ENCODE data around the gene PTOV1.

The PTOV1 gene

DNA sequence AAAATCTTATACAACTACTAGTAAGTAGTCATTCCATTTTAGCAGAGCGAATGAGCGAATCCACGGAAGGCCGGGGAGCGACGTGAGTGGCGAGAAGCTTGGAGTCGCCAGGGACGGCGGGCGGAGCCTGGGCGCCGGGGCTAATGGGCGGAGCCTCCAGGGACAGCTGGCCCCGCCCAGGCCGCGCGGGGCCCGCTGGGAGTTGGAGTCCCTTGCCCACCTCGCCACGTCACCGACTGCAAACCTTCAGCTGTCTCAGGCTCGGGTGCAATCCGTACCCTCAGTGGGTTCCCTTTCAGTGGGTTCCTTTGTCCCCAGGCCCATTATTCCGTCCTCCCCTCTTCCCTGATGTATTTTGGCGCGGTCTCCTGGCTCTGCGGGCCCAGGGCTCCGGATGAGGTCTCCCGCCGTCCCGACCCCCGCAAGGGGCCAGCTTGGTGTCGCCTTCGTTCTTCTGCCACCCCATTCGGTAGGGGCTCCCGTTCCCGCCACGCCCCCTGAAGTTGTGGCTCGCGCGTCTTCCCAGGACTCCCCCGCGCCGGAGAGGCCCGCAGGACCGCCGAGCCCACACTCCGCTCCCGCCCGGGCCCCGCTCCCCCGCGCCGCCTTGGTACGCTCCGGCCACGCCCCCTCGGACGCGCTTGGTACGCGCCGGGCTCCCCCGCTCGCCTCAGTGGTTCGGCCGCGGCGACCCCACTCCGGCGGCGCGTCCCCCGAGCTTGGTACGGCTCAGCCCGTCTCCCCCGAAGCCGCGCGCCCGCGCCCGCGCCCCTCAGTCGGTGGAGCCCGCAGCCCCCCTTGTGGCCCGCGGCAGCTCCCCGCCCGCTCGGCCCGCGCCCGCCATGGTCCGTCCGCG is at the start of gene PTOV1:
Gene PTOV1, plus strand, starts transcription at position 673 of the 856 bp plus-strand sequence.
- TF ChIP-seq EZH2phosphoT487 (conservative IDR thresholded peaks at IDR 0.05; ENCODE audit: low read length): no peak
- TF ChIP-seq, protein P1, sequence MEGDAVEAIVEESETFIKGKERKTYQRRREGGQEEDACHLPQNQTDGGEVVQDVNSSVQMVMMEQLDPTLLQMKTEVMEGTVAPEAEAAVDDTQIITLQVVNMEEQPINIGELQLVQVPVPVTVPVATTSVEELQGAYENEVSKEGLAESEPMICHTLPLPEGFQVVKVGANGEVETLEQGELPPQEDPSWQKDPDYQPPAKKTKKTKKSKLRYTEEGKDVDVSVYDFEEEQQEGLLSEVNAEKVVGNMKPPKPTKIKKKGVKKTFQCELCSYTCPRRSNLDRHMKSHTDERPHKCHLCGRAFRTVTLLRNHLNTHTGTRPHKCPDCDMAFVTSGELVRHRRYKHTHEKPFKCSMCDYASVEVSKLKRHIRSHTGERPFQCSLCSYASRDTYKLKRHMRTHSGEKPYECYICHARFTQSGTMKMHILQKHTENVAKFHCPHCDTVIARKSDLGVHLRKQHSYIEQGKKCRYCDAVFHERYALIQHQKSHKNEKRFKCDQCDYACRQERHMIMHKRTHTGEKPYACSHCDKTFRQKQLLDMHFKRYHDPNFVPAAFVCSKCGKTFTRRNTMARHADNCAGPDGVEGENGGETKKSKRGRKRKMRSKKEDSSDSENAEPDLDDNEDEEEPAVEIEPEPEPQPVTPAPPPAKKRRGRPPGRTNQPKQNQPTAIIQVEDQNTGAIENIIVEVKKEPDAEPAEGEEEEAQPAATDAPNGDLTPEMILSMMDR (IDR thresholded peaks at IDR 0.05; ENCODE audit: insufficient read depth, low read length, poor library complexity, severe bottlenecking): no peak
- Histone ChIP-seq H3K36me3 (ENCODE audit: low read length) (no peaks in the 10 kb centered on the region), H3K27me3 (ENCODE audit: low read length) (no peaks in the 10 kb centered on the region), H3K4me2 (ENCODE audit: low read depth, low read length, poor library complexity, severe bottlenecking) (peak within 1 kb of the TSS; percentile 57), H3K27ac (ENCODE audit: low read depth, low read length) (peak within 1 kb of the TSS; percentile 82), H4K20me1 (ENCODE audit: low read depth, low read length) (0 out of 2 replicates have a peak, but pooled peaks cover 3% of the 10 kb centered on the region), H3F3A (ENCODE audit: insufficient read depth) (peaks cover 15% of the 10 kb centered on the region), H3K9me3 (ENCODE audit: insufficient read depth, low read length) (no peaks in the 10 kb centered on the region), H3K4me3 (ENCODE audit: insufficient read depth, low read length, poor library complexity, severe bottlenecking) (peak within 1 kb of the TSS; percentile 45), H3K9ac (ENCODE audit: low read length) (peak within 1 kb of the TSS; percentile 48), H2AFZ (ENCODE audit: low read depth, low read length, severe bottlenecking) (peak within 1 kb of the TSS; percentile 37), H3K9me2 (replicated peaks; ENCODE audit: insufficient read depth, low read length) (no peaks in the 10 kb centered on the region), H3K79me2 (ENCODE audit: insufficient read depth, low read length) (peaks cover 7% of the 10 kb centered on the region; the same call in 1 of the 2 replicates)

- Histone ChIP-seq H2AFZ (ENCODE audit: low read depth, low read length, severe bottlenecking) (no peak overlapping the region), H3K9ac (ENCODE audit: low read length) (no peak overlapping the region), H3K9me3 (ENCODE audit: insufficient read depth, low read length) (no peaks in the 10 kb centered on the region), H3K4me2 (ENCODE audit: low read depth, low read length, poor library complexity, severe bottlenecking) (no peak overlapping the region), H3K27me3 (ENCODE audit: low read length) (no peaks in the 10 kb centered on the region), H3F3A (ENCODE audit: insufficient read depth) (no peaks in the 10 kb centered on the region), H4K20me1 (ENCODE audit: low read depth, low read length) (no peaks in the 10 kb centered on the region), H3K9me2 (replicated peaks; ENCODE audit: insufficient read depth, low read length) (no peaks in the 10 kb centered on the region), H3K79me2 (ENCODE audit: insufficient read depth, low read length) (no peaks in the 10 kb centered on the region), H3K36me3 (ENCODE audit: low read length) (no peaks in the 10 kb centered on the region), H3K27ac (ENCODE audit: low read depth, low read length) (no peak overlapping the region), H3K4me3 (ENCODE audit: insufficient read depth, low read length, poor library complexity, severe bottlenecking) (no peak overlapping the region)
- TF ChIP-seq, protein P1 (IDR thresholded peaks at IDR 0.05; ENCODE audit: insufficient read depth, low read length, poor library complexity, severe bottlenecking): no peak
- TF ChIP-seq EZH2phosphoT487 (conservative IDR thresholded peaks at IDR 0.05; ENCODE audit: low read length): no peak
These were observed 49.5 kb upstream of the PTOV1 start for GRCh38 chr19:49801401-49801888.

DNA sequence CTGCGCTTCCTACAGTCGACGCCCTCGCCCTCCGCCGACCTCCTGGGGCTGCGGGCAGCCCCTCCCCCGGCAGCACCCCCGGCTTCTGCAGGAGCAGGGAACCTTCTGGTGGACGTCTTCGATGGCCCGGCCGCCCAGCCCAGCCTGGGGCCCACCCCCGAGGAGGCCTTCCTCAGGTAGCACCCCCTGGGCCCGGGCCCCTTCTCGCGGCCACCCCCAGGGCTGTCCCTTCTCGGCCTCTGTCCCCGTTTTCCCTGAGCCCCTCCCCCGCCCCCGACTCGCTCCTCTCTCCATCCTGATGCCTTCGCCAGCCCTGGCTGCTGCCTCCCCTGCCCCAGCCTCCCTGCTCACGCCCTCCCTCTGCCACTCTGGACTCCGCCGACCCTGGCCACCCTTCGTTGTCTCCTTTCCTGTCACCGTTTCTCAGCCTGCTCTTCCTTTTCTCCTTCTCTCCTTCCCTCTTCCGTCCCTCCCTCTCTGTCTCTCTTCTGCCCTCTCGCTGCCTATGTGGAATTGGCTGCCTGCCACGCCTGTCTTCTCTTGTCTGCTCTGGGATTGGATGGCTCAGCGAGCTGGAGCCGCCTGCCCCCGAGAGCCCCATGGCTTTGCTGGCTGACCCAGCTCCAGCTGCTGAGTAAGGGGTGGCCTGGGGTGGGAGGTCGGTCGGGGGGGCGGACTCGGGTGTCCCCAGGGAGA is 48.8 kb upstream of the PTOV1 start:
- no peak overlapping the region for H3K4me3 ChIP-seq (ENCODE audit: insufficient read depth, low read length, poor library complexity, severe bottlenecking)
- H3K9ac ChIP-seq (ENCODE audit: low read length): no peak overlapping the region
- H2AFZ ChIP-seq (ENCODE audit: low read depth, low read length, severe bottlenecking): no peak overlapping the region
- no peaks in the 10 kb centered on the region for H3K79me2 ChIP-seq (ENCODE audit: insufficient read depth, low read length)
- no peaks in the 10 kb centered on the region for H3K9me3 ChIP-seq (ENCODE audit: insufficient read depth, low read length)
- H3F3A ChIP-seq (ENCODE audit: insufficient read depth): no peaks in the 10 kb centered on the region
- H3K9me2 ChIP-seq (replicated peaks; ENCODE audit: insufficient read depth, low read length): no peaks in the 10 kb centered on the region
- H3K4me2 ChIP-seq (ENCODE audit: low read depth, low read length, poor library complexity, severe bottlenecking): no peak overlapping the region
- H3K27me3 ChIP-seq (ENCODE audit: low read length): no peaks in the 10 kb centered on the region
- H4K20me1 ChIP-seq (ENCODE audit: low read depth, low read length): no peaks in the 10 kb centered on the region
- H3K36me3 ChIP-seq (ENCODE audit: low read length): no peaks in the 10 kb centered on the region
- TF ChIP-seq, protein P1 (IDR thresholded peaks at IDR 0.05; ENCODE audit: insufficient read depth, low read length, poor library complexity, severe bottlenecking): no peak
- no peak for TF ChIP-seq EZH2phosphoT487 (conservative IDR thresholded peaks at IDR 0.05; ENCODE audit: low read length)
- H3K27ac ChIP-seq (ENCODE audit: low read depth, low read length): no peak overlapping the region

All from SU-DHL-6 (cell line).